ENCODE results near the gene WFIKKN1. TPM values are rescaled to one million over a fixed set of nuclear protein-coding genes. Genes with fewer than 3 reads are reported as not detected.

Gene WFIKKN1
- total RNA-seq, 4 donors from 2014 or later: 0.26 to 1.4 (median 0.76) TPM; not detected in 1

DNA sequence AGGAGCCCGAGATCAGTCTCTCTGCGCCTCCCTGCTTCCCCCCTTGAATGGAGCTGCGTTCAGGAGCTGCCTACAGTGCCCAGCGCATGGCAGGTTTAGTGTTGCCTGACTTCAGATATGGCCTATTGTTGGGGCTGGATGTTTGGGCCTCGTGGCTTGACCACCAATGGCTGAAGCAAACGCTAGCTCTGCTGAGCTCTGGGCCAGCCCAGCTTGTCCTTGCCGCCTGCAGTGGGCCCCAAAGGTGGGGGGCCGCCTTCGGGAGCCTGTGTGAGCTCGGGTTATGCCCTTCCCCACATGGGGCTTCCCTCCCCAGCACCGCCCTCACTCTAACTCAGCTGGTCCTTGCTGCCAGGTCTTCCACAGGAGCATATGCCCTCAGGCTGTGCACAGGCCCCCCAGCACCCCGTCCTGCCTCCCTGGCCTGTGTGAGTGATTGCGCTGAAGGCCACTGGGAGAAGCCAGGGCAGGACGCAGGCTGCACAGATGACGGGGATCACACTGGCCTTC, 7.3 kb downstream of the WFIKKN1 start:
- Histone ChIP-seq H3K4me1 (peaks cover 0 to 6% of the 10 kb centered on the region in 2 donors), H3K4me3 (no peak overlapping the region), H3K27ac (no peak overlapping the region), H3K9me3 (no peaks in the 10 kb centered on the region), H3K27me3 (no peaks in the 10 kb centered on the region), H3K36me3 (no peaks in the 10 kb centered on the region)
- DNase-seq: no peak
- intact Hi-C loops (cut with DNase I; ENCODE audit: low total_unique reads): no loop called here
- TF ChIP-seq CTCF (IDR thresholded peaks at IDR 0.05): no peak
- TF ChIP-seq POLR2A (IDR thresholded peaks at IDR 0.05): no peak

- no peak overlapping the region for H3K4me3 ChIP-seq
- no peaks in the 10 kb centered on the region for H3K36me3 ChIP-seq
- peaks cover 0 to 6% of the 10 kb centered on the region in 2 donors for H3K4me1 ChIP-seq
- no peak overlapping the region for H3K27ac ChIP-seq
- H3K9me3 ChIP-seq: no peaks in the 10 kb centered on the region
- no peak for DNase-seq
- intact Hi-C loops (cut with DNase I; ENCODE audit: low total_unique reads): no loop called here
- TF ChIP-seq CTCF (IDR thresholded peaks at IDR 0.05): no peak
- TF ChIP-seq POLR2A (IDR thresholded peaks at IDR 0.05): no peak
- H3K27me3 ChIP-seq: no peaks in the 10 kb centered on the region
These were observed 8.1 kb downstream of the WFIKKN1 start for GRCh38 chr16:638836-639235.

- Histone ChIP-seq H3K27me3 (no peaks in the 10 kb centered on the region), H3K4me3 (no peak overlapping the region), H3K4me1 (peaks cover 0 to 6% of the 10 kb centered on the region in 2 donors), H3K36me3 (no peaks in the 10 kb centered on the region), H3K9me3 (no peaks in the 10 kb centered on the region), H3K27ac (peak overlapping the region; percentile 48 to 84)
- TF ChIP-seq CTCF (IDR thresholded peaks at IDR 0.05): no peak
- no peak for TF ChIP-seq POLR2A (IDR thresholded peaks at IDR 0.05)
- no peak for DNase-seq
- intact Hi-C loops (cut with DNase I; ENCODE audit: low total_unique reads): no loop called here
These were observed 9.8 kb downstream of the WFIKKN1 start for GRCh38 chr16:640614-641013.

- no peak for TF ChIP-seq CTCF (IDR thresholded peaks at IDR 0.05)
- TF ChIP-seq POLR2A (IDR thresholded peaks at IDR 0.05): peak in 1 of 2 donors; percentile 58
- H3K9me3 ChIP-seq: no peaks in the 10 kb centered on the region
- peak; percentile 75 to 86 for DNase-seq
- no peaks in the 10 kb centered on the region for H3K27me3 ChIP-seq
- H3K27ac ChIP-seq: peak within 1 kb of the TSS; percentile 48 to 84
- peaks cover 0 to 6% of the 10 kb centered on the region in 2 donors for H3K4me1 ChIP-seq
- H3K36me3 ChIP-seq: no peaks in the 10 kb centered on the region
- intact Hi-C loops (cut with DNase I; ENCODE audit: low total_unique reads): no loop called here
- peak within 1 kb of the TSS; percentile 36 to 72 for H3K4me3 ChIP-seq
These were observed 10.8 kb downstream of the WFIKKN1 start, which contains the start of gene MCRIP2 for GRCh38 chr16:641326-642188. Gene MCRIP2, plus strand, starts transcription at chr16:641828. Its CDS starts 164 bp downstream, at chr16:641992.
